ENCODE results near the gene NKAPL. TPM values are rescaled to one million over a fixed set of nuclear protein-coding genes. Genes with fewer than 3 reads are reported as not detected.

The NKAPL gene
- total and polyA plus RNA-seq, 2 of the 8 experiments (the other 6 are each of a cell fraction or from before 2014, with no cell fraction given): 0.08 TPM; not detected in 1

- TF ChIP-seq KDM4A (IDR thresholded peaks at IDR 0.05; ENCODE audit: low read depth, low read length, severe bottlenecking) (no peak), POU5F1 (IDR thresholded peaks at IDR 0.05; ENCODE audit: low read depth, low read length) (no peak)
Measured at GRCh38 chr6:28211840-28212509, 47.1 kb upstream of the NKAPL start (continued).

Measured in H1 (cell line).